GM12878 (cell line): ENCODE results near the gene CLDN14.

Source experiments
- ATF7 ChIP-seq: fragments of 450-650 bp; IDR thresholded peaks from 2 replicates; pipeline ENCODE4 v1.6.1; 2016; ENCODE audit warnings: low read depth, mild to moderate bottlenecking
- CTCF ChIP-seq, 3 experiments: IDR thresholded peaks in 2 of 3; conservative IDR thresholded peaks in 1 of 3; 2 replicates each; pipeline ENCODE4 v1.5.1; 2011; ENCODE audit warnings: low read depth in 3 of 3, low read length in 3 of 3, mild to moderate bottlenecking in 3 of 3, control low read depth in 2 of 3, moderate library complexity in 2 of 3, inconsistent platforms in 1 of 3, mixed read lengths in 1 of 3; ENCODE audit not compliant: control insufficient read depth in 2 of 3, insufficient read depth in 1 of 3; ENCODE audit errors: extremely low read depth in 1 of 3
- EZH2 ChIP-seq: IDR thresholded peaks from 2 replicates; pipeline ENCODE4 v1.6.1; 2012; ENCODE audit warnings: low read depth, mild to moderate bottlenecking, control low read depth, inconsistent platforms, low read length, borderline replicate concordance; ENCODE audit not compliant: control insufficient read depth
- HSF1 ChIP-seq: fragments of 150-350 bp; IDR thresholded peaks from 2 replicates; pipeline ENCODE4 v1.6.1; 2014; ENCODE audit warnings: mild to moderate bottlenecking, low read depth, low read length
- MAX ChIP-seq: IDR thresholded peaks from 2 replicates; pipeline ENCODE4 v1.6.1; 2012; ENCODE audit warnings: low read depth, low read length, improper control_type of control experiment
- MTA3 ChIP-seq: IDR thresholded peaks from 2 replicates; pipeline ENCODE4 v1.6.1; 2012; ENCODE audit warnings: low read length, inconsistent platforms, borderline replicate concordance
- NR2C2 ChIP-seq: IDR thresholded peaks from 2 replicates; pipeline ENCODE4 v1.6.1; 2011; ENCODE audit warnings: borderline replicate concordance, low read depth; ENCODE audit not compliant: control insufficient read depth, insufficient read length
- POLR2A ChIP-seq: IDR thresholded peaks from 2 replicates; pipeline ENCODE4 v1.6.1; 2011; ENCODE audit warnings: low read depth, mild to moderate bottlenecking, low read length
- SMC3 ChIP-seq: IDR thresholded peaks from 2 replicates; pipeline ENCODE4 v1.6.1; 2011; ENCODE audit warnings: low read length, improper control_type of control experiment, borderline replicate concordance
- SP1 ChIP-seq: IDR thresholded peaks from one replicate; pipeline ENCODE4 v1.6.1; 2011; ENCODE audit warnings: low read depth, low read length
- SUZ12 ChIP-seq: fragments of 200-600 bp; sonication (generic); IDR thresholded peaks from one replicate; pipeline ENCODE4 v1.6.1; 2018; ENCODE audit warnings: antibody characterized with exemption, mild to moderate bottlenecking; ENCODE audit not compliant: unreplicated experiment
- TCF12 ChIP-seq: IDR thresholded peaks from 2 replicates; pipeline ENCODE4 v1.6.1; 2011; ENCODE audit warnings: low read depth, mild to moderate bottlenecking, low read length

GRCh38 chr21:36456729-36457414, 23.1 kb downstream of the CLDN14 start:
- TF ChIP-seq POLR2A (no peak), SUZ12 (no peak), CTCF (IDR thresholded peaks at IDR 0.05 in 2 of 3, conservative IDR thresholded peaks at IDR 0.05 in 1 of 3; ENCODE audit: control insufficient read depth in 2 of 3, extremely low read depth in 1 of 3, insufficient read depth in 1 of 3, low read depth in 3 of 3, low read length in 3 of 3) (no peak), SP1 (no peak), NR2C2 (no peak), ATF7 (no peak), TCF12 (no peak), MAX (no peak), SMC3 (no peak), HSF1 (no peak), EZH2 (no peak), MTA3 (no peak)
